SU-DHL-6 (cell line): ENCODE data around the gene PKNOX2.

Experiments
- CTCF ChIP-seq: fragments of 200-600 bp; sonication (generic); IDR thresholded peaks from one replicate; pipeline ENCODE4 v1.5.1; 2017; ENCODE audit warnings: antibody characterized with exemption, mild to moderate bottlenecking, low read length, moderate library complexity; ENCODE audit not compliant: insufficient read depth, poor library complexity, severe bottlenecking
- EZH2phosphoT487 ChIP-seq: fragments of 200-600 bp; sonication (generic), shearing (Covaris generic); conservative IDR thresholded peaks from 2 replicates; pipeline ENCODE4 v1.6.1; 2018; ENCODE audit warnings: mild to moderate bottlenecking, antibody characterized with exemption, low read length, moderate library complexity, mixed read lengths

- TF ChIP-seq CTCF (no peak), EZH2phosphoT487 (no peak)
Observed at GRCh38 chr11:125346179-125346530, 181.6 kb downstream of the PKNOX2 start.
